Measurements from ENCODE around the gene ATPAF2.

The ATPAF2 gene

DNA sequence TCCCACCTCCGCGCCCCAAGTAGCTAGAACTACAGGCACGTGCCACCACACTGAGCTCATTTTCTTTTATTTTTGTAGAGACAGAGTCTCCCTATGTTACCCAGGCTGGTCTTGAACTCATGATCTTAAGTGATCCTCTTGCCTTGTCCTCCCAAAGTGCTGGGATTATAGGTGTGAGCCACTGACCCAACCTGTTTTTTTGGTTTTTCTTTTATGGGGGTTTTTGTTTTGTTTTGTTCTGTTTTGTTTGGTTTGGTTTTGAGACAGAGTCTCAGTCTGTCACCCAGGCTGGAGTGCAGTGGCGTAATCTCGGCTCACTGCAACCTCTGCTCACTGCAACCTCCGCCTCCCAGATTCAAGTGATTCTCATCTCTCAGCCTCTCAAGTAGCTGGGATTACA, 16.6 kb upstream of the ATPAF2 start:
- no peaks in the 10 kb centered on the region for H3K9me3 Mint-ChIP-seq
- H3K27me3 Mint-ChIP-seq: no peaks in the 10 kb centered on the region

DNA sequence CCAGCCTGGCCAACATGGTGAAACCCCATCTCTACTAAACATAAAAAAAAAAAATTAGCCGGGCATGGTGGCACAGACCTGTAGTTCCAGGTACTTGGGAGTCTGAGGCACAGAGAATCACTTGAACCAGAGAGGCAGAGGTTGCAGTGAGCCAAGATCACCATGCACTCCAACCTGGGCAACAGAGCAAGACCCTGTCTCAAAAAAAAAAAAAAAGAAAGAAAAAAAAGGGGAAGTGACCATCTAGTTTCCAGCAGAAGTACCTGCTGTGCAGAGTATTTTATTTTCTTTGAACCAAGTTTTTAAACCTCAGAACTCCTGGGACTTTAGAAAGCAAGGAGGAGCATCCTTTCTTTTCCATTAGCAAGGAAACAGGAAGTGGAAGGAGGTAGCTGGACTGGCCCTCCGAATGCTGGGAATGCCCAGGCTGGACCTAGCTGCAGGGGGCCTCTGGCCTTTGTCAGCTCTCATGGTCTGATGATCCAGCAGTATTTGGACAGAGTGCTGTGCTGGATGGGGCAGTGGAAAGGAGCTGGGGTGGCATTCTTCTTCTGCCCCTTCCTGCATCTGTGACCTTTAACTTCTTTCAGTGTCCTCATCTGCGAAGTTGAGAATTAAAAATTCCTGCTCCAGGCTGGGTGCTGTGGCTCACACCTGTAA, 6.9 kb upstream of the ATPAF2 start:
- H3K4me3 Mint-ChIP-seq: no peak overlapping the region
- H3K9me3 Mint-ChIP-seq: no peaks in the 10 kb centered on the region
- peaks cover 23% of the 10 kb centered on the region for H3K4me1 Mint-ChIP-seq (ENCODE audit: low read depth)
- no peak overlapping the region for H3K27ac Mint-ChIP-seq
- DNase-seq: no peak
- H3K27me3 Mint-ChIP-seq: no peaks in the 10 kb centered on the region
- peaks cover 39% of the 10 kb centered on the region for H3K36me3 Mint-ChIP-seq (ENCODE audit: low read depth)

More for the DNA sequence above, 16.6 kb upstream of the ATPAF2 start:
- DNase-seq: no peak
- H3K27ac Mint-ChIP-seq: no peak overlapping the region
- H3K36me3 Mint-ChIP-seq (ENCODE audit: low read depth): peaks cover 62% of the 10 kb centered on the region
- H3K4me1 Mint-ChIP-seq (ENCODE audit: low read depth): no peaks in the 10 kb centered on the region
- no peak overlapping the region for H3K4me3 Mint-ChIP-seq

DNA sequence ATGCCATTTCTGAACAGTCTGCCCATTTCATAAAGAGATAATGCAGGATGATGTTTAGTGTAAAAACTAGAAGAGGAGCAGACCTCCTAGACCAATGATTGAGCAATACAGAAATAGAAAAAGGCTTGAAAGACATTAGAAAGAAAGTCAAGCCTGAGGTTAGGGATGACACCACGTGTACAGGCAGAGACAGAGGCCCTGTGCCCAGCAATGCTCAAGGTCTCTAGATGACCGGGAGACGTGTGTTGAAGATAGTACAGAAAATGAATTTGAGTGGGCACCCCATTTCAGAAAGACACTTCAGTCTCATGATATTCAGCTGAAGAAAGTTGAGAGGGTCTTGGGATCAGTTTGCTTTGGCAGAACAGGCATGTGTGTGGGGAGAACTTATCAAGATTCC, 5.6 kb upstream of the ATPAF2 start:
- Mint-ChIP-seq H3K4me1 (ENCODE audit: low read depth) (peaks cover 32% of the 10 kb centered on the region), H3K36me3 (ENCODE audit: low read depth) (peaks cover 44% of the 10 kb centered on the region), H3K9me3 (no peaks in the 10 kb centered on the region), H3K4me3 (no peak overlapping the region), H3K27me3 (no peaks in the 10 kb centered on the region), H3K27ac (no peak overlapping the region)
- no peak for DNase-seq

DNA sequence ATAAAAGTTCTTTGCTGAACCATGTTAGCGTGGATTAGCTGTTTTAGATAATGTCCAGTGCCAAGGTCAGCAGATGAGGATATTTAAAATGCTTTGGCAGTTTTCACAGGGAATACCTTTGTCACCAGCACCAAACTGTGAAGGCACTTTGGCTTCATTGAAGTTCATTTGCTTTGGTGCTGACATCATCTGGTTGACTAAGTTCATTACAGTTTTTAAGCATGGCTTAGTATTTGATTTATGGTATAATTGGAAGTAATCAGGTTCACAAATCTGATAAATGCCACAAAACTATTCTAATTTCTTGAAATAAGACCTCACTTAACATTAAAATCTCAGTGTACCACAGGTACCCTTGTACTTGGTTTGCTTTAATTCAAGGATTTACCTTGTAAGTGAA, 4.5 kb upstream of the ATPAF2 start:
- Mint-ChIP-seq H3K9me3 (no peaks in the 10 kb centered on the region), H3K4me1 (ENCODE audit: low read depth) (peaks cover 34% of the 10 kb centered on the region), H3K27me3 (no peaks in the 10 kb centered on the region), H3K36me3 (ENCODE audit: low read depth) (peaks cover 47% of the 10 kb centered on the region), H3K4me3 (no peak overlapping the region), H3K27ac (no peak overlapping the region)
- DNase-seq: no peak

DNA sequence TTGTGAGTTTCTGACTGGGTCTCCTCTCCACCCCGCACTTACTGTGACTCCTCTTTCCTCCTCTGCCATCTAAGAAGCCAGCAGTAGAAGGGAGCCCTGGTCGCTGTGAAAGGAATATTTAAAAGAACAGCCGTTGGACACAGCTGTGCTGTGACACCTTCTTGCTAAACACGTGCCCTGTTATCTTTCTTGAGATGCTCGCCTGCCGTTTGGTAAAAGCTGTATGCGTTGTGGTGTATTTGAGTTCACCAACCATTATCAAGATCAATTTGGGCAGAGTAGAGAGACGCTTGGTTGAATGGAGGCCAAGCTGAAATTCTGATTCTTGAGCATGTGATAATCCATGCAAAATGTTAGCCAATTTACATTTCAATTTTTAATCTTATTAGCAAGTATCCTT, 4.0 kb upstream of the ATPAF2 start:
- Mint-ChIP-seq H3K27me3 (no peaks in the 10 kb centered on the region), H3K4me3 (no peak overlapping the region), H3K27ac (no peak overlapping the region), H3K4me1 (ENCODE audit: low read depth) (peaks cover 38% of the 10 kb centered on the region), H3K9me3 (no peaks in the 10 kb centered on the region), H3K36me3 (ENCODE audit: low read depth) (peaks cover 45% of the 10 kb centered on the region)
- DNase-seq: no peak

DNA sequence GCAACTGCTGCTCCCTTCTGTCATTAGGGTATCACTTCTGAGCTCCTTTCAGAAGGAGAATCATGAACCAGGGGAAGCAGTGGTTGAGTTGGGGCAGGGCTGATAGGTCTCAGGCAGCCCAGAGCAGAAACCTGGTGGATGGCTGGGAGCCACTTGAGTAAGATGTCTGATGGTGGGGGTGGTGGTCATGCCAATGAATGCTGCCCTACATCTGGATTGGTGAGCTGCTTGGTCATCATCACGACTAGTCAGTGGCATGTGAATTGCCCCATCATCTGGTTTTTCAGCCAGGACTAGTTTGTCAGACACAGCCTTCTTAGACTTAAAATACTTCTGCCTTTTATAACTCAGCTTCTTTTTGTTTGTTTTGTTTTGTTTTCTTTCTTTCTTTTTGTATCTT, 2.8 kb upstream of the ATPAF2 start:
- peaks cover 36% of the 10 kb centered on the region for H3K36me3 Mint-ChIP-seq (ENCODE audit: low read depth)
- H3K9me3 Mint-ChIP-seq: no peaks in the 10 kb centered on the region
- no peaks in the 10 kb centered on the region for H3K27me3 Mint-ChIP-seq
- peak overlapping the region; percentile 97 for H3K4me3 Mint-ChIP-seq
- no peak for DNase-seq
- peaks cover 48% of the 10 kb centered on the region for H3K4me1 Mint-ChIP-seq (ENCODE audit: low read depth)
- no peak overlapping the region for H3K27ac Mint-ChIP-seq

DNA sequence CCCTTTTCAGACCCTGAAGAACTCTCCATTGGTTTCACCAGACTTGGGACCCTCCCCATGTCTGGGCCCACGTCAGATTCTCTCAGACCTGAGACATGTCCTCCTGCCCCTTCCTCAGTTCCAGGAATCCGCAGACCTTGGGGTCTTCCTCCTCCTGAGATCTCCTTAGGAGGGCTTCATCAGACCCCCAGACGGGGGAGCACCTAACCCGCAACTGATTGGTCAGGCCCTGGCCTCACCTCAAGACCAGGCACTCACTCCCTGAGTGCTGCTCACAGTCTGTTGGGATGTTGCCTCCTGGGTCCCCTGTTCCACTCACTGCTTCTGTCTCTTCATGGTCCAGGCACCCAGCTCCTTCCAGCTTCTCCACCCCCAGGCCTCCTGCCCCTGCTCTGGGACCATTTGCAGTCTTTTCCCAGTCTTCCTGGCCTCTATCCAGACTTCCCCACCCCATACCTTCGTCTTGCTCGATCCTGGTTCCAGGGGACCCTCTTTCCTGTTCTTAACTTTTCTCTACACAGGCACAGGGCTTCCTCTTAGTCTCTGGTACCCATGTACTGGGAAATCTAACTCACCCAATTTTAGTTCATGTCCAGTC, 1.4 kb upstream of the ATPAF2 start:
- Mint-ChIP-seq H3K27ac (peak overlapping the region; percentile 93), H3K27me3 (no peaks in the 10 kb centered on the region), H3K4me1 (ENCODE audit: low read depth) (peaks cover 54% of the 10 kb centered on the region), H3K4me3 (peak overlapping the region; percentile 97), H3K36me3 (ENCODE audit: low read depth) (peaks cover 26% of the 10 kb centered on the region), H3K9me3 (no peaks in the 10 kb centered on the region)
- DNase-seq: peak; percentile 34

DNA sequence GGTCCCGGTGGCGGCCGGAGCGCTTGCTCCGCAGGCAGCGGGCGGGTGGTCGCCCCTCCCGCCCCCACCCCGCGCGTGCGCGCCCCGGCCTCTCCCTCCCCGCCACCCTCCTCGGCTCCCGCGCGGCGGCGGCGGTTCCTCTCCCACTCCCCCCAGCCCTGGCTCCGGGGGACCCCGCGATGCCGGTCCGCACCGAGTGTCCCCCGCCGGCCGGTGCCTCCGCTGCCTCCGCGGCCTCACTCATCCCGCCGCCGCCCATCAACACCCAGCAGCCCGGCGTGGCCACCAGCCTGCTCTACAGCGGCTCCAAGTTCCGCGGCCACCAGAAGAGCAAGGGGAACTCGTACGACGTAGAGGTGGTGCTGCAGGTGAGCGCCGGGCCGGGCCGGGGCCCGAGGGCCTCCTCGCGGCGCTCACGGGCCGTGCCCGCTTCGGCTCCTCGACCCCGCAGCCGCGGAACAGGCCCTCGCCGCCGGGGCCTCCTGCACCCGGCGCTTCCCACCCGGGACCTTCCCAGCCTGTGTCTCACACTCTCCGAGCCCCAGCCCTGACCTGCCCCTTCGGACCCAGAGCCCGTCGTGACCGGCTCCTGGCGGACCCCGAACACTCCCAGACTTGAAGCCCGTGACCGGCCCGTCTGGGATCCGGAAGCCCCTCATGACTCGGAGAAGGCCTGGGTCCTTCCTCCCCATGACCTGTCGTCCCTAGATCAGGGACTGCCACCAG, 730 bp upstream of the ATPAF2 start:
- peaks cover 21% of the 10 kb centered on the region for H3K36me3 Mint-ChIP-seq (ENCODE audit: low read depth)
- H3K27me3 Mint-ChIP-seq: no peaks in the 10 kb centered on the region
- H3K4me1 Mint-ChIP-seq (ENCODE audit: low read depth): peaks cover 54% of the 10 kb centered on the region
- no peak for DNase-seq
- no peaks in the 10 kb centered on the region for H3K9me3 Mint-ChIP-seq
- H3K4me3 Mint-ChIP-seq: peak overlapping the region; percentile 97
- peak overlapping the region; percentile 99 for H3K27ac Mint-ChIP-seq

DNA sequence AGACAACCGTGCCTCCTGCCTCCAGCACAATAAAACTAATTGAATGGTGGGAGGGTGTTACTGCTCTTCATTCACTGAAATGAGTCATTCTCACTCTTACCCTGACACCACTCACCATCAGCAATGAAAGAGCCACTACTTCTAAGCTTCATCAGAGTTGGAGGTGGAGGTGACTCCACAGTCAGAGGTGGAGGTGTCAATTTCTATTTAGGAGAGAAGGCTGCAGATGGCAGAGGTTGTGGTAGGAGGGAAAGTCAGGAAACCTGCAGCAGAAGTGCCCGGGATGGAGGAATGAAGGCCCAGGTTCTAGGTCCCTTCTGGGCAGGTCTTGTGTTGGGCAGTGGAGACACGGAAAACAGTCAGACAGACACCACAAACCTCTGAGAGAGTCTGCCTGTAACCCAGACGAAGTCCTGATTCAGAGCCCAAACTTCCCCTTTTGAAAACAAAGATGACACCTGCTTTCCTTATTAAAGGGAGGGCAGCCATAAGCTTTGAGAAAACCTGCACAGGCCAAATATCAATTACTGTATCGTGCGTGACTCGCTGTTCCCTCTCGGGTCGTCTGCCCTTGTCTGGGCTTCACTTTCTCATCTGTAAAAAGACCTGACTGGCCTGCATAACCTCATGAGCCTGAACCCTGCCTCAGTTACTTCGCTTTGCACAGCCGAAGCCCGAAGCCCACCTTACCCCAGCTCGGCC, 668 bp downstream of the ATPAF2 start:
- Mint-ChIP-seq H3K27me3 (no peaks in the 10 kb centered on the region), H3K4me3 (peak overlapping the region; percentile 97), H3K9me3 (no peaks in the 10 kb centered on the region), H3K27ac (peak overlapping the region; percentile 99), H3K36me3 (ENCODE audit: low read depth) (peaks cover 21% of the 10 kb centered on the region), H3K4me1 (ENCODE audit: low read depth) (peaks cover 58% of the 10 kb centered on the region)
- DNase-seq: peak; percentile 65

DNA sequence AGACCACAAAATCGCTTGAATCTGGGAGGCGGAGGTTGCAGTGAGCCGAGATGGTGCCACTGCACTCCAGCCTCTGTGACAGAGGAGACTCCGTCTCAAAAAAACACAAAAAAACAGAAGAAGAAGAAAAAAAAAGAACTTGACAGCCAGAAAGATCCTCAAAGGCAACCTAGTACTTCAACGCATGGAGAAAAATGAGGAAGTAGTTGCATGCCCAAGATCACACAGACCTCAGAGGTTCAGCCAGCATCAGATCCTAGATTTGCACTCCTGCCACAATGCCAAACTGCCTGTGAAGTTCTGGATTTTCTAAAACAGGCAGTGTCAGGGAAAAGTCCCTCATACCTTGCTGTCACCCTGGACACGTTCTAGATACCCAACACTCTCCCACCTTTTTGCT, 1.5 kb downstream of the ATPAF2 start:
- Mint-ChIP-seq H3K27ac (peak overlapping the region; percentile 99), H3K4me3 (peak overlapping the region; percentile 97), H3K36me3 (ENCODE audit: low read depth) (peaks cover 21% of the 10 kb centered on the region), H3K27me3 (no peaks in the 10 kb centered on the region), H3K9me3 (no peaks in the 10 kb centered on the region), H3K4me1 (ENCODE audit: low read depth) (peaks cover 59% of the 10 kb centered on the region)
- no peak for DNase-seq

DNA sequence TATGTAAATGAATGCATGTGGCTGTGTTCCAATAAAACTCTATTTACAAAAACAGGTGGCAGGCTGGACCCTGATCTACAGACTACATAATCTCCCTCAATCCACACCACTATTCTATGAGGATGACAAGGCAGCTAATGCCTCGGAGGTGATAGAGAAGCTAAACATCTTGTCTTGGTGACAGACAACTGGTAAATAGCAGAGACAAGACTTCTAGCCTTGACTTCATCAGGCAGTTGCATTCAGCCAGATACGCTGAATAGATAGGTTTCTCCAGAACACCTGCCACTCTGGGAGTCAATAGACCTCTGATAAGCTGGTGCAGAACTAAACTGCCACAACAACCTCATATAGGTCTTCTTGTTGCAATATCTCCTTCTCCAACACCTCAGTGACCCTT, 3.3 kb downstream of the ATPAF2 start:
- Mint-ChIP-seq H3K4me3 (no peak overlapping the region), H3K27me3 (no peaks in the 10 kb centered on the region), H3K36me3 (ENCODE audit: low read depth) (peaks cover 23% of the 10 kb centered on the region), H3K9me3 (no peaks in the 10 kb centered on the region), H3K4me1 (ENCODE audit: low read depth) (peaks cover 52% of the 10 kb centered on the region), H3K27ac (no peak overlapping the region)
- DNase-seq: no peak

DNA sequence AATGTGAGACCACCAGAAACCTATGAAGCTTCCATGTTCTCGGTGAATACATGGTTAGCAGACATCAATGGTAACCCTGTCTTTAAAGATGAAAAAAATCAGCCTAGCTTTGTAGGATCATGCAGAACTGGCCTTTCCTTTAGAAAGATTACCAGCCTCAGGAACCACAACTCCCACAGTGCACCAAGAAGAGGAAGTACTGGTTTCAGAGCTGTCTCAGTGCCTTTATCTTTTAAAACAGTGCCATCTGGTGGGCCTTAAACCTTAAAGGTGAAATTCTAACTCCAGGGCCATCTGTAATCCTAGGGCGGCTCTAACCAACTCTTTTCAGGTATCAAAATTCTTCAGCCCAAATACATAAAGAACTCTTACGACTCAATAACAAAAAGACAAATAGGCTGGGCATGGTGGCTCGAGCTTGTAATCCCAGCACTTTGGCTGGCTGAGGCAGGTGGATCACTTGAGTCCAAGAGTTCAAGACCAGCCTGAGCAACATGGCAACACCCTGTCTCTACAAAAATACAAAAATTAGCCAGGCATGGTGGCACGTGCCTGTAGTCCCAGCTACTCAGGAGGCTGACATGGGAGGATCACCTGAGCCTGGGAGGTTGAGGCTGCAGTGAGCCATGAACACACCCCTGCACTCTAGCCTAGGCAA, 5.4 kb downstream of the ATPAF2 start:
- Mint-ChIP-seq H3K9me3 (no peaks in the 10 kb centered on the region), H3K27me3 (no peaks in the 10 kb centered on the region), H3K36me3 (ENCODE audit: low read depth) (peaks cover 7% of the 10 kb centered on the region), H3K27ac (peak overlapping the region; percentile 76), H3K4me3 (no peak overlapping the region), H3K4me1 (ENCODE audit: low read depth) (peaks cover 42% of the 10 kb centered on the region)
- no peak for DNase-seq

DNA sequence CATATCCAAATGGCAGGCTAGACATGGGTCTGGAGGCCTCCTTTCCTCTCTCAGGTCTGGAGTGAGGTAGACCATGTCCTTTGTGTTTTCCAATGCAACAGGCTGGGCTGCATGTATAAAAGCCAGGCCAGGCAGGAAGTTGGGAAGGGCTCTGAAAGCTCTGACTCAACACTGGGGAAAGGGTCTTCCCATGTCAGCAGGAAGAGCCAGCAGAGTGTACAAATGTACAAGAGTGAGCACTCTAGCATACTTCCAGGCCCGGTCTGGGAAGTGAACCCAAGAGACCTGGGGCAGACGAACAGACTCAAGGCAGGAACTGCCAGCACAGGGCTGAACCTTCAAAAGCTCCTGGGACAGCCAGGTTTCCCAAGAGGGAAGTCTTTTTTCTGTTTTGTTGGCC, 7.0 kb downstream of the ATPAF2 start:
- Mint-ChIP-seq H3K4me3 (no peak overlapping the region), H3K27ac (no peak overlapping the region), H3K27me3 (no peaks in the 10 kb centered on the region), H3K36me3 (ENCODE audit: low read depth) (peaks cover 15% of the 10 kb centered on the region), H3K9me3 (no peaks in the 10 kb centered on the region), H3K4me1 (ENCODE audit: low read depth) (peaks cover 30% of the 10 kb centered on the region)
- no peak for DNase-seq

DNA sequence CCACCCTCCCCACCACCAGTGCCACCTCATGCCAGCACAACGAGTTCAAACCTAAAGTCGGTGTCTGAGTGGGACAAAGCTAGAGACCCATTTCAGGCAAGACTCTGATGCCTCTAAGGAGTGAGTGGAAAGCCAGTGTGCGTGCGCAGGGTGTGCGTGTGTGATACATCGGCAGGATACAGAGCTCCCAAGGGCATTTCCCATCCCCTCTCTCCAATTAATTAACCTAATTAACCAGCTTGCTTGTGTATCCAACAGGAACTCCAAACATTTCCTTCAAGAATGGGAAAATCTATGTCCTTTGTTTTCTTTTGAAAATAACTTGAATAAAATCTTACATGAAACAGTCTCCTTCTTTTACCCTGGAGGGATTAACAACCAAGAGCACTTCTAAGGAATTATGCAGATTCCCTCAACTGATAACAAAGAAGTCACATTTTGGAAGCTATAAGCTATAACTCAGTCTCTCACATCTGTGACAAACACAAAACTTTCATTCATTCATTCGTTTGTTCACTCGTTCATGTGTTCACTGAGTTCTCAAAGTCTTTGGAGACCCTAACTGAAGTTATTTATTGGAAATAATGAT, 9.9 kb downstream of the ATPAF2 start:
- peaks cover 39% of the 10 kb centered on the region for H3K36me3 Mint-ChIP-seq (ENCODE audit: low read depth)
- DNase-seq: no peak
- H3K27me3 Mint-ChIP-seq: no peaks in the 10 kb centered on the region
- H3K27ac Mint-ChIP-seq: no peak overlapping the region
- H3K9me3 Mint-ChIP-seq: no peaks in the 10 kb centered on the region
- H3K4me3 Mint-ChIP-seq: no peak overlapping the region
- peaks cover 45% of the 10 kb centered on the region for H3K4me1 Mint-ChIP-seq (ENCODE audit: low read depth)
